ENCODE results near the gene WIZ.

DNA sequence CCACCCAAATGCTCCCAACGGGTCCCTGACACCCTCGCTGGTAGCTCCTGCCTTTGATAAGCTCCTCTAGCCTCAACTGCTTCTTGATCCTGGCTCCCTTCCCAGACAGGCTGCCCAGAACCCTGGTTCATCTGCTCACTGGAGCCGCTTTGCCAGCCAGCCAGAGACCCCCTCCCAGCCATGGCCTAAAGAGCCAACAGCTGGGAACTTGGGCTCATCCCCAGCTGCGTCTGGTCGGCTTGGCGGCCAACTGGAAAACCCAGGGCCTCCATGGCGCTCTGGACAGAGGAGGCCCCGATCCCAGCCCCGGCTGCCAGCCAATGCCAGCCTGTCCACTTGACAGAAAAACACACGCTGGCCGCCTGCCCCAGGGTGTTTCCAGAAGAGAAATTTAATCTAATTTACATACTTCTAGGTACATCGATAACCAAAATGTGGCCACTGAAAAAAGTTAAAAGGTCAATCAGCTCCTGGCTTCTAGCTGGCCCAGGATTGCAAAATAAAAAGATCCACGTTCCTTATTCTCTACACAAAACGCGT lies 28.0 kb downstream of the WIZ start:
- TF ChIP-seq, protein P1, sequence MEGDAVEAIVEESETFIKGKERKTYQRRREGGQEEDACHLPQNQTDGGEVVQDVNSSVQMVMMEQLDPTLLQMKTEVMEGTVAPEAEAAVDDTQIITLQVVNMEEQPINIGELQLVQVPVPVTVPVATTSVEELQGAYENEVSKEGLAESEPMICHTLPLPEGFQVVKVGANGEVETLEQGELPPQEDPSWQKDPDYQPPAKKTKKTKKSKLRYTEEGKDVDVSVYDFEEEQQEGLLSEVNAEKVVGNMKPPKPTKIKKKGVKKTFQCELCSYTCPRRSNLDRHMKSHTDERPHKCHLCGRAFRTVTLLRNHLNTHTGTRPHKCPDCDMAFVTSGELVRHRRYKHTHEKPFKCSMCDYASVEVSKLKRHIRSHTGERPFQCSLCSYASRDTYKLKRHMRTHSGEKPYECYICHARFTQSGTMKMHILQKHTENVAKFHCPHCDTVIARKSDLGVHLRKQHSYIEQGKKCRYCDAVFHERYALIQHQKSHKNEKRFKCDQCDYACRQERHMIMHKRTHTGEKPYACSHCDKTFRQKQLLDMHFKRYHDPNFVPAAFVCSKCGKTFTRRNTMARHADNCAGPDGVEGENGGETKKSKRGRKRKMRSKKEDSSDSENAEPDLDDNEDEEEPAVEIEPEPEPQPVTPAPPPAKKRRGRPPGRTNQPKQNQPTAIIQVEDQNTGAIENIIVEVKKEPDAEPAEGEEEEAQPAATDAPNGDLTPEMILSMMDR (optimal IDR thresholded peaks at IDR 0.05 in 1 of 3, IDR thresholded peaks at IDR 0.05 in 1 of 3, conservative IDR thresholded peaks at IDR 0.05 in 1 of 3; ENCODE audit: extremely low read depth in 1 of 3, insufficient read depth in 2 of 3, low read length in 3 of 3): no peak
- no peak for TF ChIP-seq EZH2 (IDR thresholded peaks at IDR 0.05; ENCODE audit: low read length)
